Measurements from ENCODE around the gene ST3GAL4.

- TF ChIP-seq CTCF (optimal IDR thresholded peaks at IDR 0.05 in 1 of 3, IDR thresholded peaks at IDR 0.05 in 1 of 3, conservative IDR thresholded peaks at IDR 0.05 in 1 of 3; ENCODE audit: extremely low read depth in 1 of 3, insufficient read depth in 2 of 3, low read length in 3 of 3) = peak; percentile 39 to 54 (median 45)
- no peak for TF ChIP-seq EZH2 (IDR thresholded peaks at IDR 0.05; ENCODE audit: low read length)
Measured at GRCh38 chr11:126307706-126308105, 47.8 kb upstream of the ST3GAL4 start.
